T1000 (cell line): Measurements from ENCODE around the gene L3MBTL3.

ENCODE experiments used
- DNase-seq: peaks from one replicate; lab custom pipeline; 2025; ENCODE audit warnings: mixed read lengths; lab: John Stamatoyannopoulos, UW

Gene L3MBTL3

DNA sequence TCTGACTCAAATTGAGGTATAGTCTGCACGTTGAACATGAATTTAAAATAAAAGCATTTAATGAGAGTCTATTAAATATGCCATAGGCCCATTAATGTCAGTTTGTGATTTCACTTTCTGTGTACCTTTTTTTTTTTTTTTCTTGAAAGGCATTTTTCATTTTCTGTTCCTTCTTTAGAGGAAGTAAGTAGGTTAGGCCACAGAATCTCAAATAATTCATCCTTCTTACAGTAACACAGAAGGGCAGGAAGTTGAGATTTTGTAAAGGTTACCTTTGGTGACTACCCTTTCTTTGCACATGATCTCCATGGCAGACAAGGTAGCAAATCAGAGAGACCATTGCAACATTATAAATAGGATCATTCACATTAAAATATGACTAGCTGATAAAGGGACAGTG, 9.6 kb downstream of the L3MBTL3 start:
- DNase-seq, result no peak

DNA sequence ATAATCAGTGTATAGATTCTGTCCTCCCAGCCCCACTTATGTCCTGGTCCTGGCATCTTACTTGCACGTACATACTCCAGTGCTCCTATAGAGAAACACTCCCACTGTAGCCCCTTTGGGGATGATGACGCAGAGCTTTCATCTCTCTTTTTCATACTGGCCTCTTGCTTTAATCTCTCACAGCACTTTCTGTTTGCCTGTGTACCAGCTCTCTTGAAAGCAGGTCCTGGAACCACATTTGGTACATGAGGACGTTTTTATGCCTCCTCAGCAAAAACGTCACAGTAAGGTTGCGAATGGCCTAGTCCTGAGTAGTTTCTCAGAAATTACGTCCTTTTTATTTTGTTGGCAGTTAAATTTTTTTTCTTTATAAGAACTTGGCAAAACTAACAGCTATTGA, 10.8 kb downstream of the L3MBTL3 start:
- no peak for DNase-seq

DNA sequence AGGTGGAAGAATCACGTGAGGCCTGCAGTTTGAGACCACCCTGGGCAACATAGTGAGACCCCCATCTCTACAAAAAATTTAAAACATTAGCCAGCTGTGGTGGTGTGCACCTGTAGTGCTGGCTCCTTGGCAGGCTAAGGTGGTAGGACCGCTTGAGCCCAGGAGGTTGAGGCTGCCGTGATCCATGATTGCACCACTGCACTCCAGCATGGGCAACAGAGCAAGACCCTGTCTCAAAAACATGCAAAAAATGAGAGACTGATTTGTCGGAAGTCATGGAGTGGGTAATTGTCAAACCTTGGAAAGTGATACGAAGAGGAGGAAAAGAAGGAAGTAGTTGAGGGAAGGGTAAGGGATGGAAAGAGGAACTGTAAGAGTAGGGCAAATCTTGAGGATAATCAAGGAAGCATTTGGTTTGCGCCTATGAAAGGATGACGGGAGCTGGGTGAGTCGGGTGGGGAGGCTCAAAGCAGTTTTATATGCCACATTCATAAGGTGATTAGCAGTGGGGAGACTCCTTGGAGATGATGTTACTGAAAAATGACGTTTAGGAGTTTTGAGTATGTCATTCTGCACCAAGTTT, 14.5 kb downstream of the L3MBTL3 start:
- DNase-seq, result no peak

DNA sequence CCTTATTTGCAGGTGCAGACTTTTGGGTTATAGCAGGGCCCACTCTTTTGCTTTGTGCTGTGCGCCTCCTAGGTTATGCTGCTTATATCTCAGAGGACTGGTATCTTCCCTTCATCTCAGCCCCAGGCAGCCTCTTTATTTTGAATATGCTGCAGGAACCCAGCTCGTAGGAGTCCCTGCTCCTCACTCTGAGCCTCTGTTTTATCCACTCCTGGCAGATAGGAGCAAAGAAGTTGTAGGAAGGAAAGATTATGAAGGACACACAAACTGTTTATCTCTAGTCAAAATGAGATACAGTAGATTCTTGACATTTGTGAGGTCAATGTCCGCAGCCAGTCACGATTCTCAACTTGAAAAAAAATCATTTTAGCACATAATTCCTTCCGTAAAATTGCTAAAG, 15.6 kb downstream of the L3MBTL3 start:
- no peak for DNase-seq

DNA sequence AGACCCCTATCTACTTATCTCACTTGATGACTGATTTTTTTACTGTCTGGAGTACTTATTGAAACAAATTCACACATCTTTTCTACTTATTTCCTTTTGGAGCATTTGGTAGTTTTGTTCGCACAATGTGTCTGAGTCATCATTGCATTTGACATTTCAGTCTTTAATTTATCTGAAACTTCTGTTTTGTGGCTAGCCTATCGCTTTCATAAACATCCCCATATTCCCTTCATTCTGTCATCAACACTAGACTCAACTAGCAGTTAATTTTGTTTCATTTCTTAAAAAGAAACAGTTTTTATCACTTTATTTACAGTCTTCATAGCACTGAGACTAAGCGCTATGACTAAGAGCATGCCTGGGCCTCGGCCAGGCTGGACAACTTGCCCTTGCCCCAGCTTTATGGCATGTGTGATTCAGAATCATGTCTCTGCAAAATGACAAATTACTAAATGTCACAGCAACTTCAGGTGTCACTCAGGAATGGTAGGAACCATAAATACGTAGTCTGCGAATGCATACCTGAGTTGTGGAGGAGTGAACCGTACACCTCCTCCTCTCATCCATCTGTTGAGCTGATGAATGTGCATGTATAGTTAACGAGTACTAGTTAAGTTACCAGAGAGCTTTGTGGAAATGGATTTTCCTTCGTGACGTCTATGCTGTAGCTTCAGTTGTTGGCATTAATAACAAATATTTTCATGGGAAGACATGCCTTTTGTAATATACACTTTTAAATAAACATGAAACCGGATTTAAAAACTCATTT, 16.2 kb downstream of the L3MBTL3 start:
- no peak for DNase-seq

GRCh38 chr6:130035211-130035610, 16.8 kb downstream of the L3MBTL3 start:
- no peak for DNase-seq

- DNase-seq, result no peak
Observed at GRCh38 chr6:130037207-130037811, 18.9 kb downstream of the L3MBTL3 start.

GRCh38 chr6:130041594-130041993, 23.2 kb downstream of the L3MBTL3 start:
- DNase-seq, result no peak

DNA sequence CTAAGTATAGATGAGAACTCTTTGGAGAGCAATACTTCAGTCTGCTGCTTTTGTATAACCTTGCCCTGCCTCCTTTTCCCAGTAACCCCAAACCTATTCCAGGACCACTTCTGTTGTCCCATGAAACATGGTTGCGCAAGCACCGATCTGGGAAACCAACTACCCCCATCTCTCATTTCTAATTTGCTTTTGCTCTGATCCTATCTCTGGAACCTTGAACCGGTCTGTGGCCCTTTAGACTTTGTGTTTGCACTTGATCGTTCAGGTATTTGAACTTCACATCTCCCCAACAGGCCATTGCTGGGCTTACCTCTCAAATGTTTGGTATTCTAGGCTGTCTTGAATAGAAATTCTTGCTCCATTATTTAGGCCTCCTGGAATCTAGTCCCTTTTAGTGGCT, 25.0 kb downstream of the L3MBTL3 start:
- DNase-seq, result no peak

DNA sequence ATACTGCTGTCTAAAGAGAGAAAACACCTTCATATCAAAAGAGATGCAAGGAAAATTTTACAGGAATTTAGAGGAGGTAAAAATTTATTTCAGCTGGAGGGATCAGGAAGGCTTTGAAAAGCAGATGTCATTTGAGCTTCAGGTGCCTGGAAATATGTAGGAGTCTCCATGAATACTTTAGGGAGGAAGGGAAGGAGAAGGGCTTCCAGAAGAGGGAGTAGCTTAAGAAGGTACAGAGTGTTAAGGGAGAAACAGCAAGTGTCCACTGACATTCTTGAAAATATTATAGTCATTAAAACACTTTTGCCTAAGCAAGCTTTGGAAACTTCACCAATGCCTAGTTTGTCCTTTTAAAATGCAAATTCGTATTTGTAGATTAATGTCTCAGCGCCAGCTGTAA, 27.2 kb downstream of the L3MBTL3 start:
- no peak for DNase-seq

DNA sequence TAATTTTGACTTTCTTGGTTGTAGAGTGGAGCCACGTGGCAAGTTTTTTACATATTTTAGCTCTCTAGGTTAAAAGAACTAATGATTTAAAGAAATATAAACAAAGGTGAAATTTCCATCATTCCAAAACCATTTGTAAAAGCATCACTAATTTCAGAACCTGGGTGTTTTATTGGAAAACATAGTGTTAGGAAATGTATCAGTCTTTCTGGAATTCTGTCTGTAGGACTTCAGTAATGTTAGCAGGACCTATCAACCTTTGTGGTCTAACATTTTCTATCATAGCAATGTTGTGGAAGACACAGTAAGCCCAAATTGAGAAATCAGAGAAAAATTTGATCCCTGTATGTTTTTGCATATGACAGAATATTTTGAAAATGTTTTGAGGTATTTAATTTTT, 28.3 kb downstream of the L3MBTL3 start:
- no peak for DNase-seq

- DNase-seq, result no peak
Observed at GRCh38 chr6:130047088-130047995, 29.0 kb downstream of the L3MBTL3 start.

GRCh38 chr6:130050230-130050629, 31.8 kb downstream of the L3MBTL3 start:
- no peak for DNase-seq

GRCh38 chr6:130054725-130055124, 36.3 kb downstream of the L3MBTL3 start:
- no peak for DNase-seq

DNA sequence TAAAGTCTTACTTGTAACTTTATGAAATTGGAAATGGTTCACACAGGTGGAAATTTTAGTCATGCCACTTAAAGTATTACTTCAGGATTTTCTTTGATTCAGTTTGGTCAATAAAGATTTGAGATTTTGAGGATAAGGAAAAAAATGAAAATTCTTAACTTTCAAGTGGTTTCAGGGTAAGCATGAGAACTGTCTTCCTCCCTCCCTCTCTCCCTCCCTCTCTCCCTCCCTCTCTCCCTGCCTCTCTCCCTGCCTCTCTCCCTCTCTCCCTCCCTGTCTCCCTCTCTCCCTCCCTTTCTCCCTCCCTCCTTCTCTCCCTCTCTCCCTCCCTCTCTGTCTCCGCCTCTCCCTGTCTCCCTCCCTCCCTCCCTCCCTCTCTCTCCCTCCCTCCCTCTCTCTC, 36.9 kb downstream of the L3MBTL3 start:
- DNase-seq, result no peak

DNA sequence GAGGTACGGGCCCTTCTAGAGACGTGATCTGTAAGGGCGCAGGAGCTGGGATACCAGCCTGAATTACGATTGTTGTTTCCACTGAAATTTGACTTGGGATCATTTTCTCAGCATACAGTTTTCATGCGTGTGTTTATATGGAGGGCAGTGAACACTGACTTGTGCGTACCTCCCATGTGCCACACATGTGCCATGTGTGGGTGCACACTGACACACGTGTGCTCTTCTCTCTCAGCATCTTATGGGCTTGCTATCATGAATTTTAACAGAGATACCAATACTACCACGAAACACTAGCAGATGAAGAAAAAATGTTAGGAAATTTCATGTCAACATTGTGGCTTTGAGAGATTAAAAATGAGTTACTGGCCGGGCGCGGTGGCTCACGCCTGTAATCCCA, 39.1 kb downstream of the L3MBTL3 start:
- no peak for DNase-seq

GRCh38 chr6:130063806-130064205, 45.4 kb downstream of the L3MBTL3 start:
- DNase-seq, result no peak

DNA sequence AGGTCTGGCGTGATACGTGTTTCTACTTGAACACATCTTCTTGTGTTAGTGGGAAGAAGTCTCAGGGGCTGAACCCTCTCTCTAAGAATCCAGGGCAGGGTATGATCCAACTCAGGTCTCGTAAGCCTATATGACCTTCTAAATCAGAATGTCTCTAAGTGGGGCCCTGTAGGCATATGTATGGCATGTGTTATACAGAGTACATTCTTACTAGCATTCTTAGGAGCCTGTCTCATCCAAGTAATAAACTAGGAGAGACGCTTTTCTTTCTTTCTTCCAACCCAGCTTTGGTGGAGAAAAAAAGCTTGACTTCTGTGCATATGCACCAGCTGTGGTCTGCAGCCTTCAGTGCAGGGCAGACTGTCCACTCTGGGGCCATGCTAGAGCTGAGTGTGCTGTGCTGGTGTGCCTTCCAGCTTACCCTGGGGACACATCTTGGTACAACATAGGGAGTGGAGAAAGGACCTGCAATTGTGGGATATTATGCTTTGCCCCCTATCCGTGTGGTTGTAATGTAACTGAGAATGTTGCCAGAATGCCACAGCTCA, 47.3 kb downstream of the L3MBTL3 start:
- DNase-seq, result no peak

GRCh38 chr6:130069485-130069884, 51.1 kb downstream of the L3MBTL3 start:
- DNase-seq, result no peak

DNA sequence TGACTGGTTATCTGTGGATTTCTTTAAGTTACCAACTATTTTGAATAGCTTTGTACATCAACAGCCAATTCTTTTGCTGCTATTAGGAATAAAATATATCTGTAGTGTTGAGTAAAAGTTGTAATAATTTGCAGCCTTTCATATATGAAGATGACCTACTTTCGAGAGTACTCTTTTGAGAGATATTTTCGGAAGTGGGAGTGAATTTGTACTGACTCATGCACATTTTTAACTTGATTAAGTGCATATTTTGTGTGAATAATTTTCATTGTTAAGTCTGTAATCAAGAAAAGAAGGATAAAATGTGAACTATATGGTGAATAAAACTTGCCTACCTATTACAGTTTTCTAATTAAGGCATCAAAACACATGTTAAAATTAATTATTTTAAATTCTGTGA, 51.9 kb downstream of the L3MBTL3 start:
- DNase-seq, result no peak

DNA sequence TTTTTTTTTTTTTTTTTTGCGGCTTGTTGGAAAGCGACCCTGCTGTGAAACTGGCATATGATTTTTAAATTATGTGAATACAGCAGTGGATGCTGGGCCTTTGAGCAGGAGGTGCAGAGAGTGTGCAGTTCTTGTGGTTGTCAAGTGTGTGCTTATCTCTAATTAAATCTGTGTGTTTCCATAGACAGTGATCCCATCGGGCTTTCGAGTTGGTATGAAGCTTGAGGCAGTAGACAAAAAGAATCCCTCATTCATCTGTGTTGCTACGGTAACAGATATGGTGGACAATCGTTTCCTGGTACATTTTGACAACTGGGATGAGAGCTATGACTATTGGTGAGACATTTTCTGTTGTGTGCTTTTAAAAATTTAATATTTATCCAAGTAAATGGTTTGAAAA, 52.4 kb downstream of the L3MBTL3 start:
- no peak for DNase-seq

GRCh38 chr6:130075879-130076460, 57.6 kb downstream of the L3MBTL3 start:
- no peak for DNase-seq
